LNCaP clone FGC (cell line): ENCODE measurements around the gene HMCN2.

Experiments
- DNase-seq: peaks from one replicate; pipeline ENCODE4 v3.0.0-alpha.2; 2011; ENCODE audit warnings: low read depth
- H3K4me3 ChIP-seq: 2 replicates; pipeline ENCODE4 v1.5.1; 2011; ENCODE audit warnings: mild to moderate bottlenecking, low read depth, low read length, control low read depth
- TF ChIP-seq, protein P1 (sequence below): IDR thresholded peaks from 2 replicates; pipeline ENCODE4 v1.5.1; 2012; ENCODE audit warnings: mild to moderate bottlenecking; ENCODE audit not compliant: control insufficient read depth, insufficient read depth; ENCODE audit errors: extremely low read depth

HMCN2 gene

GRCh38 chr9:130463763-130464745, 198.5 kb downstream of the HMCN2 start:
- TF ChIP-seq, protein P1, sequence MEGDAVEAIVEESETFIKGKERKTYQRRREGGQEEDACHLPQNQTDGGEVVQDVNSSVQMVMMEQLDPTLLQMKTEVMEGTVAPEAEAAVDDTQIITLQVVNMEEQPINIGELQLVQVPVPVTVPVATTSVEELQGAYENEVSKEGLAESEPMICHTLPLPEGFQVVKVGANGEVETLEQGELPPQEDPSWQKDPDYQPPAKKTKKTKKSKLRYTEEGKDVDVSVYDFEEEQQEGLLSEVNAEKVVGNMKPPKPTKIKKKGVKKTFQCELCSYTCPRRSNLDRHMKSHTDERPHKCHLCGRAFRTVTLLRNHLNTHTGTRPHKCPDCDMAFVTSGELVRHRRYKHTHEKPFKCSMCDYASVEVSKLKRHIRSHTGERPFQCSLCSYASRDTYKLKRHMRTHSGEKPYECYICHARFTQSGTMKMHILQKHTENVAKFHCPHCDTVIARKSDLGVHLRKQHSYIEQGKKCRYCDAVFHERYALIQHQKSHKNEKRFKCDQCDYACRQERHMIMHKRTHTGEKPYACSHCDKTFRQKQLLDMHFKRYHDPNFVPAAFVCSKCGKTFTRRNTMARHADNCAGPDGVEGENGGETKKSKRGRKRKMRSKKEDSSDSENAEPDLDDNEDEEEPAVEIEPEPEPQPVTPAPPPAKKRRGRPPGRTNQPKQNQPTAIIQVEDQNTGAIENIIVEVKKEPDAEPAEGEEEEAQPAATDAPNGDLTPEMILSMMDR: no peak
- DNase-seq: no peak
- no peak overlapping the region for H3K4me3 ChIP-seq

GRCh38 chr9:130465383-130466096, 200.0 kb downstream of the HMCN2 start:
- TF ChIP-seq, protein P1: no peak
- no peak for DNase-seq
- no peak overlapping the region for H3K4me3 ChIP-seq

GRCh38 chr9:130466537-130467217, 201.1 kb downstream of the HMCN2 start:
- DNase-seq: no peak
- H3K4me3 ChIP-seq: no peak overlapping the region
- TF ChIP-seq, protein P1: no peak

DNA sequence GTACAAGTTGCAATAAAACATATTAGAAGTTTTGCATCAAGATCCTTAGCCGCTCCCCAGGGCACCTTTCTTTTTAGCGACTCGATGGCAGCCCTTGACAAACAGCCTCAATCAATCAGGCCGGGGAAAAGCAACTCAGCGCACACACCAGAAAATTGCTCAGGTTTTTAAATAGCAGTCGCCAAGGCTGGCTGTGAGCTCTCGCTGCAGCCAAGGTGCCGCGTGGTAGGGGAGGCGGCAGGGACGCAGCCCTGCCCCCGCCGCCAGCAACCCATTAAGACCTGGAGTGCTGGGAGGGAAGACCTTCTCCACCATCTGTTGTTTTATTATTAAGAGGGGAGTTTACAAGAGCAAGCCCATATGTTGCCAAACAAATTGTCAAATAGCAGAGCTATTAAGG, 201.8 kb downstream of the HMCN2 start:
- TF ChIP-seq, protein P1: no peak
- no peak overlapping the region for H3K4me3 ChIP-seq
- DNase-seq: no peak

GRCh38 chr9:130468566-130468965, 203.0 kb downstream of the HMCN2 start:
- no peak for DNase-seq
- TF ChIP-seq, protein P1: no peak
- no peak overlapping the region for H3K4me3 ChIP-seq

DNA sequence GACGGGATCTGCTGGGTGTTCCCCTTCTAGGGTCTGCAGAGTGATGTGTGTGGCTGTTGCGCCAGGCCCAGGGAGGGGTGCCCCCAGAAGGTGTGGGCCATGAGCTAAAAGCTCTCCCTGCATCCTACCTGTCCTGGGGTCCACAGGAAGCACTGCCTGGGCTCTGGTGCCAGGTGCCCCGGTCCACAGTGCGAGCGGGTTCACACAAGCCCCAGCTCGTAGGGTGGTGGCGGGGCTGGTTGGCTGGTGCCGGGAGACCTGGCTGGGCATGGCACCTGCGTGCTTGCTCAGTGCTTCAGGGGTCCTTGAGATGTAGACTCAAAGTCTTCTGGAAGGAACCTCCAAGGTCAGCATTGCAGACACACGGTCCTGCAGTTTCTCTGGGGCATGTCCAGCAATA, 204.7 kb downstream of the HMCN2 start:
- no peak overlapping the region for H3K4me3 ChIP-seq
- TF ChIP-seq, protein P1: no peak
- no peak for DNase-seq
